Fibroblast of lung (primary cell): ENCODE results near the gene DDX42. TPM values are rescaled to one million over a fixed set of nuclear protein-coding genes. Genes with fewer than 3 reads are reported as not detected.
A peak's percentile ranks its signal among the peaks of the same experiment; 100 is the strongest.
"Not testable (repeated sequence)": the region's sequence is repeated elsewhere in the genome, so short reads cannot be mapped to it uniquely, and the experiment has no call there.

Experiments
- DNase-seq, 2 donors: peaks; one replicate each; pipeline versions ENCODE4 v3.0.0 to v3.0.0-alpha.2; 2010; ENCODE audit warnings: low read depth in 2 of 2
- H2AFZ ChIP-seq: 2 replicates; pipeline ENCODE4 v1.5.1; 2012; ENCODE audit warnings: low read length, control low read depth, inconsistent platforms
- H3K27ac ChIP-seq: 2 replicates; pipeline ENCODE4 v1.5.1; 2011; ENCODE audit warnings: low read length, control low read depth; ENCODE audit not compliant: insufficient read depth
- H3K27me3 ChIP-seq: 2 replicates; pipeline ENCODE4 v1.5.1; 2011; ENCODE audit warnings: mild to moderate bottlenecking, low read length; ENCODE audit not compliant: control insufficient read depth, insufficient read depth
- H3K36me3 ChIP-seq: 2 replicates; pipeline ENCODE4 v1.5.1; 2011; ENCODE audit warnings: low read length; ENCODE audit not compliant: control insufficient read depth, insufficient read depth
- H3K4me1 ChIP-seq: 2 replicates; pipeline ENCODE4 v1.5.1; 2011; ENCODE audit warnings: low read length; ENCODE audit not compliant: control insufficient read depth, insufficient read depth; ENCODE audit errors: extremely low read depth
- H3K4me2 ChIP-seq: 2 replicates; pipeline ENCODE4 v1.5.1; 2011; ENCODE audit warnings: low read length, control low read depth; ENCODE audit not compliant: insufficient read depth; ENCODE audit errors: extremely low read depth
- H3K4me3 ChIP-seq, 4 experiments: fragments of 200-600 bp in 1 of 4; sonication (generic) in 1 of 4; replicated peaks in 1 of 4; 2 replicates each; pipeline ENCODE4 v1.5.1; 2011 to 2016; ENCODE audit warnings: low read length in 4 of 4, low read depth in 3 of 4, mild to moderate bottlenecking in 3 of 4, control low read depth in 2 of 4, inconsistent platforms in 1 of 4, mixed read lengths in 1 of 4; ENCODE audit not compliant: insufficient read depth in 1 of 4; ENCODE audit errors: control extremely low read depth in 1 of 4
- H3K79me2 ChIP-seq: 2 replicates; pipeline ENCODE4 v1.5.1; 2012; ENCODE audit warnings: mild to moderate bottlenecking, low read length, inconsistent platforms; ENCODE audit not compliant: control insufficient read depth, insufficient read depth
- H3K9ac ChIP-seq: 2 replicates; pipeline ENCODE4 v1.5.1; 2011; ENCODE audit warnings: mild to moderate bottlenecking, low read length, control low read depth; ENCODE audit not compliant: insufficient read depth
- H3K9me3 ChIP-seq: 2 replicates; pipeline ENCODE4 v1.5.1; 2012; ENCODE audit warnings: low read depth, low read length; ENCODE audit not compliant: control insufficient read depth, insufficient read depth
- H4K20me1 ChIP-seq: 2 replicates; pipeline ENCODE4 v1.5.1; 2011; ENCODE audit warnings: low read length; ENCODE audit not compliant: control insufficient read depth, insufficient read depth; ENCODE audit errors: extremely low read depth
- EZH2 ChIP-seq: IDR thresholded peaks from 2 replicates; pipeline ENCODE4 v1.5.1; 2012; ENCODE audit warnings: low read length, control low read depth, mild to moderate bottlenecking; ENCODE audit errors: missing control alignments
- polyA plus RNA-seq, 2 donors: library from polyadenylated mRNA; depleted of rRNA in 1 of 2; stranded (reverse) in 1 of 2; unstranded in 1 of 2; fragments of >200 nt; gene quantifications; 2 replicates each; pipeline ENCODE4 v1.2.1, GENCODE V29; 2011 to 2012; ENCODE audit warnings: missing spikeins in 1 of 2
- total RNA-seq: library from RNA; depleted of rRNA; stranded (reverse); fragments of >200 nt; gene quantifications from 2 replicates; pipeline ENCODE4 v1.2.1, GENCODE V29; 2014
- TF ChIP-seq, protein P1 (sequence below), 2 donors: IDR thresholded peaks in 1 of 2; conservative IDR thresholded peaks in 1 of 2; 1 replicate in 1 of 2; 2 replicates in 1 of 2; pipeline ENCODE4 v1.5.1; 2011 to 2012; ENCODE audit warnings: low read length in 2 of 2, control low read depth in 1 of 2, inconsistent platforms in 1 of 2, low read depth in 1 of 2, mild to moderate bottlenecking in 1 of 2

DDX42 gene
- total and polyA plus RNA-seq, 2 donors (not counting 1 experiment from before 2014, with no cell fraction given): 61.8 to 81.5 TPM

DNA sequence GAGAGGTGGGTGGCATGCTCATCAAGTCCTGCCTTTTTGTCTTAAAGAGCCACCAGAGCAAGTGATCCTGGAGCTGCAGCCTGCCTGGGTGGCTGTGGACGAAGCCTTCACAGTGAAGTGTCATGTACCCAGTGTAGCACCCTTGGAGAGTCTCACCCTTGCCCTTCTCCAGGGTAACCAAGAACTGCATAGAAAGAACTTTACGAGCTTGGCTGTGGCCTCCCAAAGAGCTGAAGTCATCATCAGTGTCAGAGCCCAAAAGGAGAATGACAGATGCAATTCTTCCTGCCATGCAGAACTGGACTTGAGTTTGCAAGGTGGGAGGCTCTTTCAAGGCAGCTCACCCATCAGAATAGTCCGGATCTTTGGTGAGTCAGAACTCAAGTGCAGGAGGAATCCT, 85.3 kb downstream of the DDX42 start:
- Histone ChIP-seq H3K4me2 (no peak overlapping the region), H3K4me3 (no peak overlapping the region), H2AFZ (no peak overlapping the region), H3K79me2 (no peaks in the 10 kb centered on the region), H3K4me1 (no peaks in the 10 kb centered on the region), H3K9ac (no peak overlapping the region), H3K27ac (no peak overlapping the region), H3K9me3 (no peaks in the 10 kb centered on the region), H3K27me3 (peaks cover 20% of the 10 kb centered on the region), H4K20me1 (no peaks in the 10 kb centered on the region), H3K36me3 (no peaks in the 10 kb centered on the region)
- DNase-seq: no peak
- TF ChIP-seq EZH2: no peak
- TF ChIP-seq, protein P1, sequence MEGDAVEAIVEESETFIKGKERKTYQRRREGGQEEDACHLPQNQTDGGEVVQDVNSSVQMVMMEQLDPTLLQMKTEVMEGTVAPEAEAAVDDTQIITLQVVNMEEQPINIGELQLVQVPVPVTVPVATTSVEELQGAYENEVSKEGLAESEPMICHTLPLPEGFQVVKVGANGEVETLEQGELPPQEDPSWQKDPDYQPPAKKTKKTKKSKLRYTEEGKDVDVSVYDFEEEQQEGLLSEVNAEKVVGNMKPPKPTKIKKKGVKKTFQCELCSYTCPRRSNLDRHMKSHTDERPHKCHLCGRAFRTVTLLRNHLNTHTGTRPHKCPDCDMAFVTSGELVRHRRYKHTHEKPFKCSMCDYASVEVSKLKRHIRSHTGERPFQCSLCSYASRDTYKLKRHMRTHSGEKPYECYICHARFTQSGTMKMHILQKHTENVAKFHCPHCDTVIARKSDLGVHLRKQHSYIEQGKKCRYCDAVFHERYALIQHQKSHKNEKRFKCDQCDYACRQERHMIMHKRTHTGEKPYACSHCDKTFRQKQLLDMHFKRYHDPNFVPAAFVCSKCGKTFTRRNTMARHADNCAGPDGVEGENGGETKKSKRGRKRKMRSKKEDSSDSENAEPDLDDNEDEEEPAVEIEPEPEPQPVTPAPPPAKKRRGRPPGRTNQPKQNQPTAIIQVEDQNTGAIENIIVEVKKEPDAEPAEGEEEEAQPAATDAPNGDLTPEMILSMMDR (conservative IDR thresholded peaks at IDR 0.05 in 1 of 2, IDR thresholded peaks at IDR 0.05 in 1 of 2; ENCODE audit: low read depth in 1 of 2, low read length in 2 of 2): no peak

DNA sequence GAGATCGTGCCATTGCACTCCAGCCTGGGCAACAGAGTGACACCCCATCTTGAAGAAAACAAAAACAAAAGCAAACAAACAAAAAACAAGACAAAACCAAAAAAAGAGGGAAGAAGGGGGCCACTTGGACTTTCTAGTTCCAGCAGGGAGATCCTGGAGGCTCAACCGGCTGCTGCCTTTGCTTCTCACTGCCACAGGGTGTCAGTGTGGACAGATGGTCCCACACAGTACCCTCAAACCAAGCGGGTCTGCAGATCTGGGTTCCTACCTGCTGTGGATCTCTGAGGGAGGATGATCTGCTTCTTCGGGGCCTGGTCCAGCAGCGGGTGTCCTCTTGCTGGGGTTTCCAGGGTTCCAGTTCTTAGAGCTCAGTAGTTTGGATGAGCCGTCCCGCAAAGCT, 92.7 kb downstream of the DDX42 start:
- H2AFZ ChIP-seq, H3K27me3 ChIP-seq, H3K27ac ChIP-seq, H3K4me1 ChIP-seq, DNase-seq, H3K79me2 ChIP-seq, H3K36me3 ChIP-seq, H3K4me3 ChIP-seq, H3K9me3 ChIP-seq, H3K9ac ChIP-seq, H3K4me2 ChIP-seq, H4K20me1 ChIP-seq: not testable (repeated sequence)
- TF ChIP-seq, protein P1 (conservative IDR thresholded peaks at IDR 0.05 in 1 of 2, IDR thresholded peaks at IDR 0.05 in 1 of 2; ENCODE audit: low read depth in 1 of 2, low read length in 2 of 2): peak; percentile 2 to 29

Other genes with a start within 250 kb of the DDX42 start
- gene DCAF7, start 223.7 kb upstream of the DDX42 start, total RNA-seq: 10.0 and 13.9 TPM in 2 replicates
- 38.8 and 42.6 TPM in 2 replicates for gene DCAF7, start 223.7 kb upstream of the DDX42 start, polyA plus RNA-seq
- gene TACO1, start 173.3 kb upstream of the DDX42 start, total RNA-seq: 18.7 and 20.3 TPM in 2 replicates
- 26.9 and 35.1 TPM in 2 replicates for gene TACO1, start 173.3 kb upstream of the DDX42 start, polyA plus RNA-seq
- gene MAP3K3, start 151.8 kb upstream of the DDX42 start, total RNA-seq: 21.6 and 32.0 TPM in 2 replicates
- gene MAP3K3, start 151.8 kb upstream of the DDX42 start, polyA plus RNA-seq: 13.8 and 14.3 TPM in 2 replicates
- 3.1 and 3.3 TPM in 2 replicates for gene LIMD2, start 74.0 kb upstream of the DDX42 start, total RNA-seq
- 2.9 TPM in 2 replicates for gene LIMD2, start 74.0 kb upstream of the DDX42 start, polyA plus RNA-seq
- gene STRADA, start 32.4 kb upstream of the DDX42 start, total RNA-seq: 14.6 and 22.8 TPM in 2 replicates
- 22.8 and 29.2 TPM in 2 replicates for gene STRADA, start 32.4 kb upstream of the DDX42 start, polyA plus RNA-seq
- gene CCDC47, start 573 bp upstream of the DDX42 start, total RNA-seq: 64.5 and 65.6 TPM in 2 replicates
- gene CCDC47, start 573 bp upstream of the DDX42 start, polyA plus RNA-seq: 72.3 and 83.2 TPM in 2 replicates
- 61.9 and 66.9 TPM in 2 replicates for gene PSMC5, start 53.3 kb downstream of the DDX42 start, total RNA-seq
- 216 and 276 TPM in 2 replicates for gene PSMC5, start 53.3 kb downstream of the DDX42 start, polyA plus RNA-seq
- gene FTSJ3, start 53.5 kb downstream of the DDX42 start, total RNA-seq: 61.8 and 86.5 TPM in 2 replicates
- gene FTSJ3, start 53.5 kb downstream of the DDX42 start, polyA plus RNA-seq: 37.8 and 62.2 TPM in 2 replicates
- gene SMARCD2, start 68.5 kb downstream of the DDX42 start, total RNA-seq: 87.0 and 94.5 TPM in 2 replicates
- 51.1 and 57.9 TPM in 2 replicates for gene SMARCD2, start 68.5 kb downstream of the DDX42 start, polyA plus RNA-seq
- gene CSH2, start 99.5 kb downstream of the DDX42 start, total RNA-seq: not detected in 2 replicates
- not detected in 2 replicates for gene CSH2, start 99.5 kb downstream of the DDX42 start, polyA plus RNA-seq
- gene GH2, start 107.8 kb downstream of the DDX42 start, total RNA-seq: not detected in 2 replicates
- not detected in 2 replicates for gene GH2, start 107.8 kb downstream of the DDX42 start, polyA plus RNA-seq
- gene CSH1, start 122.4 kb downstream of the DDX42 start, total RNA-seq: not detected in 2 replicates
- gene CSH1, start 122.4 kb downstream of the DDX42 start, polyA plus RNA-seq: not detected in 2 replicates
- gene CSHL1, start 137.1 kb downstream of the DDX42 start, total RNA-seq: not detected in 2 replicates
- not detected in 2 replicates for gene CSHL1, start 137.1 kb downstream of the DDX42 start, polyA plus RNA-seq
- gene GH1, start 144.7 kb downstream of the DDX42 start, total RNA-seq: not detected in 2 replicates
- not detected in 2 replicates for gene GH1, start 144.7 kb downstream of the DDX42 start, polyA plus RNA-seq
- 0.17 and 0.26 TPM in 2 replicates for gene CD79B, start 158.2 kb downstream of the DDX42 start, total RNA-seq
- gene CD79B, start 158.2 kb downstream of the DDX42 start, polyA plus RNA-seq: 0.72 TPM in 1 of 2 replicates, not detected in the other
- under 0.01 and 0.83 TPM in 2 replicates for gene SCN4A, start 198.7 kb downstream of the DDX42 start, total RNA-seq
- not detected in 2 replicates for gene SCN4A, start 198.7 kb downstream of the DDX42 start, polyA plus RNA-seq
- gene PRR29, start 224.2 kb downstream of the DDX42 start, total RNA-seq: 0.17 and 0.26 TPM in 2 replicates
- gene PRR29, start 224.2 kb downstream of the DDX42 start, polyA plus RNA-seq: 0.02 and 0.19 TPM in 2 replicates
- 2.6 and 3.5 TPM in 2 replicates for gene ICAM2, start 246.5 kb downstream of the DDX42 start, total RNA-seq
- gene ICAM2, start 246.5 kb downstream of the DDX42 start, polyA plus RNA-seq: 0.45 and 1.1 TPM in 2 replicates